Brain microvascular endothelial cell (primary cell): ENCODE measurements around the gene ZBTB46.

Experiments used
- DNase-seq: peaks from one replicate; pipeline ENCODE4 v3.0.0-alpha.2; 2020
- H3K27ac ChIP-seq: fragments of 250-450 bp; sonication (Bioruptor Pico); 2 replicates; pipeline ENCODE4 v1.5.1; 2020; ENCODE audit warnings: mild to moderate bottlenecking, moderate library complexity
- H3K27me3 ChIP-seq: fragments of 250-450 bp; sonication (Bioruptor Pico); replicated peaks from 2 replicates; pipeline ENCODE4 v1.5.1; 2020; ENCODE audit warnings: mild to moderate bottlenecking
- H3K36me3 ChIP-seq: fragments of 250-450 bp; sonication (Bioruptor Pico); replicated peaks from 2 replicates; pipeline ENCODE4 v1.5.1; 2020; ENCODE audit warnings: mild to moderate bottlenecking
- H3K4me3 ChIP-seq: 2 replicates; pipeline ENCODE4 v1.5.1; 2011; ENCODE audit warnings: low read depth, mild to moderate bottlenecking, control low read depth, low read length, moderate library complexity
- in situ Hi-C: cut with HindIII; loops from 2 replicates; pipeline ENCODE4 v1.10.0; 2017; ENCODE audit warnings: low sequenced_read_pairs, low pct_ligation_motif_present
- TF ChIP-seq, protein P1 (sequence below): IDR thresholded peaks from 2 replicates; pipeline ENCODE4 v1.5.1; 2011; ENCODE audit warnings: low read depth, mild to moderate bottlenecking, moderate library complexity, low read length, control low read depth, inconsistent platforms; ENCODE audit errors: missing control alignments

The ZBTB46 gene

GRCh38 chr20:63858393-63859165 is 27.5 kb upstream of the ZBTB46 start:
- no peak overlapping the region for H3K4me3 ChIP-seq

GRCh38 chr20:63857764-63858392 is 26.8 kb upstream of the ZBTB46 start:
- Histone ChIP-seq H3K36me3 (peaks cover 14% of the 10 kb centered on the region), H3K27ac (no peak overlapping the region), H3K27me3 (no peaks in the 10 kb centered on the region), H3K4me3 (no peak overlapping the region)
- DNase-seq: no peak
- in situ Hi-C loops: no loop called here
- TF ChIP-seq, protein P1, sequence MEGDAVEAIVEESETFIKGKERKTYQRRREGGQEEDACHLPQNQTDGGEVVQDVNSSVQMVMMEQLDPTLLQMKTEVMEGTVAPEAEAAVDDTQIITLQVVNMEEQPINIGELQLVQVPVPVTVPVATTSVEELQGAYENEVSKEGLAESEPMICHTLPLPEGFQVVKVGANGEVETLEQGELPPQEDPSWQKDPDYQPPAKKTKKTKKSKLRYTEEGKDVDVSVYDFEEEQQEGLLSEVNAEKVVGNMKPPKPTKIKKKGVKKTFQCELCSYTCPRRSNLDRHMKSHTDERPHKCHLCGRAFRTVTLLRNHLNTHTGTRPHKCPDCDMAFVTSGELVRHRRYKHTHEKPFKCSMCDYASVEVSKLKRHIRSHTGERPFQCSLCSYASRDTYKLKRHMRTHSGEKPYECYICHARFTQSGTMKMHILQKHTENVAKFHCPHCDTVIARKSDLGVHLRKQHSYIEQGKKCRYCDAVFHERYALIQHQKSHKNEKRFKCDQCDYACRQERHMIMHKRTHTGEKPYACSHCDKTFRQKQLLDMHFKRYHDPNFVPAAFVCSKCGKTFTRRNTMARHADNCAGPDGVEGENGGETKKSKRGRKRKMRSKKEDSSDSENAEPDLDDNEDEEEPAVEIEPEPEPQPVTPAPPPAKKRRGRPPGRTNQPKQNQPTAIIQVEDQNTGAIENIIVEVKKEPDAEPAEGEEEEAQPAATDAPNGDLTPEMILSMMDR: no peak

More at GRCh38 chr20:63858393-63859165, 27.5 kb upstream of the ZBTB46 start:
- in situ Hi-C loops: no loop called here
- no peak overlapping the region for H3K27ac ChIP-seq
- DNase-seq: peak; percentile 45
- peaks cover 14% of the 10 kb centered on the region for H3K36me3 ChIP-seq
- no peaks in the 10 kb centered on the region for H3K27me3 ChIP-seq
- TF ChIP-seq, protein P1: peak; percentile 74

DNA sequence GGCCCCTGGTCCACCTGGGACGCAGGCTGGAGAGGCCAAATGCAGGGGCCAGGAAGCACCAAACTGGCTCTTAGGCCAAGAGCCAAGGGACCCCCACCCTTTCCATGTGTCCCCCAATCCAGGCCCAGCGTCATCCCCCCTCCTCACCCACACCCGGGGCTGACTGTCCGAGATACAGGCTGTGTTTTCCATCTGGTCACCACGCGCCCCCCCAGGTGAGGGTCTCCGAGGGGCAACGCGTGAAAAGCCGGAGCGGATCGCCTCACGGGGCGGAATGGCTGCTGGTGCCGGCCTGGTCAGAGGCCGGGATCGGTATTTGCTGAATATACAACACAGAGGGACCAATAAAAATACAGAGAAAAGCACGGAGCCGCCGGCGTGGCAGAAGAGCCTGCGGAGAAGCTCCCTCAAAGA is 25.0 kb upstream of the ZBTB46 start:
- H3K27me3 ChIP-seq: no peaks in the 10 kb centered on the region
- DNase-seq: no peak
- H3K27ac ChIP-seq: no peak overlapping the region
- in situ Hi-C loops: no loop called here
- H3K36me3 ChIP-seq: no peaks in the 10 kb centered on the region
- TF ChIP-seq, protein P1: no peak
- H3K4me3 ChIP-seq: no peak overlapping the region

DNA sequence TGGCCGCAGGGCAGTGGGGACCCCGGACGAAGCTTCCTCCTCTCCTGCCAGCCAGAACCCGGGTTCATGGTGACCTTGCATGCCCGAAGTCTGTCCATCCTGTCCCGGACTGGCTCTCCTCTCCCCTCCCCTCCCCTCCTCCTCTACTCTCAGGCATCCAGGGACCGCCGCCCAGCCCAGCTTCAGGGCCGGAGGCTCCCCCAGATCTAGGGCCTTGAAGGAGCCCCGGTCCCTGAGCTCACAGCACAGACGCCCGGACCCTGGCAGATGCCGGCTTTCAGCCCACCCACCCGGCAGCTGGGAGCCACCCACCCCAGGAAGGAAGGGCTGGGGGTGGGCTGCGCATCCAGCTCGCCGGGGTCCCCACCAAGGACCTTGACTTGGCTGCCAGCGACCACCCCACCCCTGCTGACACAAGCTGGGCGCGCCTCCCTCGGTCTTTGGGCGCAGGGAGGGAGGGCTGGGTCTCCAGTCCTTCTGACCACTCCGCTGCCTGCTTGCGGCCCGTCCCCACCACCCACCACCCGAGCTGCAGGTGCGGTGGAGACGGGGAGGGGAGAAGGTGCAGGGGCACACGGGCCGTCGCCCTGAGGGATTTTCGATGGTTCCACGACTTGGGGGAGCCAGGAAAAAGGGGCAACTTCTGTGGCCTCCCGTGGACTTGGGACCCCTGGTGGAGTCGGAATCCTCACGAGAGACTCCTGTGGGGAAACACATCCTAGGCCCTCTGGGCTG is 24.5 kb upstream of the ZBTB46 start:
- in situ Hi-C loops: no loop called here
- H3K4me3 ChIP-seq: peak overlapping the region; percentile 20
- no peak overlapping the region for H3K27ac ChIP-seq
- TF ChIP-seq, protein P1: no peak
- H3K36me3 ChIP-seq: no peaks in the 10 kb centered on the region
- DNase-seq: no peak
- H3K27me3 ChIP-seq: no peaks in the 10 kb centered on the region

DNA sequence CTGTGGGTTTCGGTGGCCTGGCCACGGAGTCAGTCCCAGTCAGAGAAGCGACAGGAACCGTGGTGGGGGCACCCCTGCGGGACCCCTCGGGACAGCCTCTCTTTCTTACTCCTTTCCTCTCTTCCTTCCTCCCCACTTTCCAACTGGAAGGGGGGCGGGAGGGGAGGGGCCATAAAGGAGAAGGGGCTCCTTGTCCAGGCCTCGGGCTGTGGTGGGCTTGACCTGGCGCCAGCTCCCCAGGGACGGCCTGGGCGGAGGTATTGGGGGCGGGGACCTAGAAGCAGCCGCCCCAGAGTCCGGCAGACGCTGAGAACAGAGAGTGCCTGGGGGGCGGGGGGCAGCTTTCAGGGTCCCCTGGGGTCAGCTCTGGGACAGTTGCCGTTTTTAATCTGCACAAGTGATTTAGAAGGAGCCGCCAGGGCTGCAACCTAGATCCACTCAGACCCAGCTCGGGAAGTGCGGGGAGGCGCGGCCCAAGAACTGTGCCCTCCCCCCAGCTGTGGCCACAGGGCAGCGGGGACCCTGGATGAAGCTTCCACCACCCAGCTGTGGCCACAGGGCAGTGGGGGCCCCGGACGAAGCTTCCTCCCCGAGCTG is 23.8 kb upstream of the ZBTB46 start:
- H3K36me3 ChIP-seq: no peaks in the 10 kb centered on the region
- H3K27ac ChIP-seq: no peak overlapping the region
- TF ChIP-seq, protein P1: no peak
- no peaks in the 10 kb centered on the region for H3K27me3 ChIP-seq
- DNase-seq: no peak
- in situ Hi-C loops: no loop called here
- peak overlapping the region; percentile 20 for H3K4me3 ChIP-seq
